Measurements from ENCODE around the gene PLEKHG5. TPM values are rescaled to one million over a fixed set of nuclear protein-coding genes. Genes with fewer than 3 reads are reported as not detected.

The PLEKHG5 gene
- total RNA-seq, 4 donors from 2014 or later: 5.8 to 12.0 (median 8.4) TPM

Small RNAs within 50 kb of the gene (microRNA-seq; reads per million reads assigned to microRNA genes)
- not detected for gene MIR4252

Small RNAs within 50 kb of the gene (small RNA-seq; reads per million reads assigned to genes)
- not detected for gene MIR4252
- gene RNU6-731P: not detected

Other genes with a start within 250 kb of the PLEKHG5 start
- not detected for gene HES3, start 247.5 kb downstream of the PLEKHG5 start, total RNA-seq
- gene GPR153, start 230.6 kb downstream of the PLEKHG5 start, total RNA-seq: 1 to 10 TPM in 3 of 4 donors, under 1 TPM in 1; 0.78 to 3.2 (median 1.5) TPM
- 10 to 100 TPM in 1 of 4 donors, 1 to 10 TPM in 3; 3.7 to 13.4 (median 6.3) TPM for gene ACOT7, start 97.9 kb downstream of the PLEKHG5 start, total RNA-seq
- not detected for gene HES2, start 71.7 kb downstream of the PLEKHG5 start, total RNA-seq
- gene ESPN, start 66.9 kb downstream of the PLEKHG5 start, total RNA-seq: 1 to 10 TPM in 1 of 4 donors, under 1 TPM in 1, not detected in 2; 0.67 to 5.2 TPM
- gene TNFRSF25, start 25.5 kb downstream of the PLEKHG5 start, total RNA-seq: 10 to 100 TPM in 3 of 4 donors, 1 to 10 TPM in 1; 2.2 to 18.9 (median 10.7) TPM
- 10 to 100 TPM; 20.1 to 41.6 (median 23.6) TPM for gene NOL9, start 62.8 kb upstream of the PLEKHG5 start, total RNA-seq
- not detected for gene TAS1R1, start 63.6 kb upstream of the PLEKHG5 start, total RNA-seq
- 10 to 100 TPM; 22.7 to 33.8 (median 29.4) TPM for gene ZBTB48, start 88.3 kb upstream of the PLEKHG5 start, total RNA-seq
- 10 to 100 TPM; 34.9 to 68.4 (median 44.6) TPM for gene KLHL21, start 111.2 kb upstream of the PLEKHG5 start, total RNA-seq
- 10 to 100 TPM in 1 of 4 donors, 1 to 10 TPM in 3; 7.8 to 14.1 (median 9.5) TPM for gene PHF13, start 122.1 kb upstream of the PLEKHG5 start, total RNA-seq
- gene THAP3, start 133.2 kb upstream of the PLEKHG5 start, total RNA-seq: 10 to 100 TPM; 21.2 to 35.3 (median 30.5) TPM
- gene DNAJC11, start 210.1 kb upstream of the PLEKHG5 start, total RNA-seq: 10 to 100 TPM; 28.2 to 45.5 (median 35.9) TPM